OCI-LY7 (cell line): ENCODE measurements around the gene TXNRD1. TPM values are rescaled to one million over a fixed set of nuclear protein-coding genes. Genes with fewer than 3 reads are reported as not detected.

ENCODE experiments used
- BruUV-seq: library from RNA; stranded (reverse); fragments of 400-500 nt; replicated peaks from 2 replicates; lab custom pipeline; 2021; lab: Mats Ljungman, UMichigan
- CTCF ChIA-PET: fragments of 300-600 bp; sonication (Branson Sonifier 250); formaldehyde crosslinking; loops from one replicate; lab custom pipeline; 2022; ENCODE audit warnings: antibody characterized with exemption; ENCODE audit not compliant: unreplicated experiment; lab: Charles Lee
- POLR2A ChIA-PET: fragments of 300-600 bp; sonication (Branson Sonifier 250); formaldehyde crosslinking; loops from one replicate; lab custom pipeline; 2022; ENCODE audit warnings: antibody characterized with exemption; lab: Charles Lee
- DNase-seq: peaks from one replicate; pipeline ENCODE4 v3.0.0-alpha.2; 2015; ENCODE audit warnings: low spot score
- H2AFZ ChIP-seq: fragments of 200-600 bp; sonication (generic), shearing (Covaris generic); 2 replicates; pipeline ENCODE4 v1.6.1; 2014; ENCODE audit warnings: mild to moderate bottlenecking, antibody characterized with exemption, low read length, moderate library complexity
- H3K27ac ChIP-seq: fragments of 200-600 bp; sonication (generic); 2 replicates; pipeline ENCODE4 v1.5.1; 2014; ENCODE audit warnings: mixed run types, low read depth, mild to moderate bottlenecking, moderate library complexity, low read length, inconsistent platforms; ENCODE audit not compliant: poor library complexity, severe bottlenecking
- H3K36me3 ChIP-seq: fragments of 200-600 bp; sonication (generic); 2 replicates; pipeline ENCODE4 v1.6.1; 2014; ENCODE audit warnings: mild to moderate bottlenecking, antibody characterized with exemption, low read length, moderate library complexity, mixed read lengths; ENCODE audit not compliant: insufficient read depth
- H3K4me1 ChIP-seq: fragments of 200-600 bp; sonication (generic); 2 replicates; pipeline ENCODE4 v1.5.1; 2014; ENCODE audit warnings: mild to moderate bottlenecking, low read length; ENCODE audit not compliant: insufficient read depth, poor library complexity, severe bottlenecking
- H3K4me2 ChIP-seq: fragments of 200-600 bp; sonication (generic); 2 replicates; pipeline ENCODE4 v1.6.1; 2014; ENCODE audit warnings: mild to moderate bottlenecking, low read length
- H3K4me3 ChIP-seq: fragments of 200-600 bp; sonication (generic); 2 replicates; pipeline ENCODE4 v1.5.1; 2014; ENCODE audit warnings: mild to moderate bottlenecking, low read depth, low read length; ENCODE audit not compliant: poor library complexity, severe bottlenecking
- H3K79me2 ChIP-seq: fragments of 200-600 bp; sonication (generic); 2 replicates; pipeline ENCODE4 v1.6.1; 2016; ENCODE audit warnings: low read depth, mild to moderate bottlenecking, low read length, moderate library complexity, mixed read lengths; ENCODE audit not compliant: insufficient read depth
- H3K9me2 ChIP-seq: fragments of 200-600 bp; sonication (generic); 2 replicates; pipeline ENCODE4 v1.6.1; 2016; ENCODE audit warnings: mild to moderate bottlenecking, low read length, mixed read lengths; ENCODE audit not compliant: insufficient read depth
- H3K9me3 ChIP-seq: fragments of 200-600 bp; sonication (generic); 2 replicates; pipeline ENCODE4 v1.6.1; 2014; ENCODE audit warnings: mild to moderate bottlenecking, mixed run types, low read length, mixed read lengths
- H4K20me1 ChIP-seq: fragments of 200-600 bp; sonication (generic); 2 replicates; pipeline ENCODE4 v1.6.1; 2014; ENCODE audit warnings: mild to moderate bottlenecking, antibody characterized with exemption, low read length, moderate library complexity, mixed read lengths; ENCODE audit not compliant: insufficient read depth
- CTCF ChIP-seq: fragments of 200-600 bp; sonication (generic); conservative IDR thresholded peaks from 2 replicates; pipeline ENCODE4 v1.5.1; 2014; ENCODE audit warnings: mild to moderate bottlenecking, antibody characterized with exemption, low read length, moderate library complexity, mixed read lengths
- EZH2phosphoT487 ChIP-seq: fragments of 200-600 bp; sonication (generic); IDR thresholded peaks from 2 replicates; pipeline ENCODE4 v1.6.1; 2018; ENCODE audit warnings: low read depth, borderline replicate concordance, mild to moderate bottlenecking, mixed run types, antibody characterized with exemption, low read length, moderate library complexity, mixed read lengths
- intact Hi-C: fragments of 100-400 bp; cut with micrococcal nuclease; formaldehyde crosslinking; loops from one replicate; pipeline ENCODE4 v1.10.0; 2022; ENCODE audit not compliant: unreplicated experiment
- total RNA-seq, 2 experiments: library from RNA; depleted of rRNA in 1 of 2; stranded (reverse); fragments of >200 nt in 1 of 2; shearing (Covaris generic) in 1 of 2; gene quantifications; 2 replicates each; pipeline ENCODE4 v1.2.3, GENCODE V29; 2014 to 2022

The TXNRD1 gene
- total RNA-seq, 2 experiments from 2014 or later: 117 to 132 TPM

GRCh38 chr12:104290320-104290719 lies 74.7 kb downstream of the TXNRD1 start:
- ChIA-PET POLR2A (interaction anchor here (1.0 to 1.5 kb wide), 3 partner anchors 10 to 16 kb away, joined by 4 to 5 read pairs (median 5); no protein-coding TSS in a partner anchor), CTCF (no interaction called here)
- Histone ChIP-seq H3K27ac (no peak overlapping the region), H3K9me2 (no peaks in the 10 kb centered on the region), H3K36me3 (peaks cover 61% of the 10 kb centered on the region), H2AFZ (no peak overlapping the region), H4K20me1 (peaks cover 28% of the 10 kb centered on the region), H3K4me3 (peak overlapping the region; percentile 15), H3K79me2 (peaks cover 77% of the 10 kb centered on the region), H3K4me1 (peaks cover 22% of the 10 kb centered on the region), H3K4me2 (peak overlapping the region; percentile 100; the same call in 1 of the 2 replicates), H3K9me3 (no peaks in the 10 kb centered on the region)
- TF ChIP-seq EZH2phosphoT487: no peak
- TF ChIP-seq CTCF: no peak
- intact Hi-C loops: no loop called here
- no peak for DNase-seq
- no TSS peak for BruUV-seq

GRCh38 chr12:104290855-104291254 lies 75.3 kb downstream of the TXNRD1 start:
- Histone ChIP-seq H3K27ac (no peak overlapping the region), H3K4me2 (no peak overlapping the region), H3K4me3 (no peak overlapping the region), H3K4me1 (peaks cover 17% of the 10 kb centered on the region), H3K9me3 (no peaks in the 10 kb centered on the region), H3K79me2 (peaks cover 83% of the 10 kb centered on the region), H3K36me3 (peaks cover 67% of the 10 kb centered on the region), H3K9me2 (no peaks in the 10 kb centered on the region), H4K20me1 (peaks cover 33% of the 10 kb centered on the region), H2AFZ (no peak overlapping the region)
- TF ChIP-seq CTCF (no peak), EZH2phosphoT487 (no peak)
- ChIA-PET POLR2A (interaction anchor here (1.0 to 1.4 kb wide), 2 partner anchors 15 to 20 kb away, joined by 4 read pairs; no protein-coding TSS in a partner anchor), CTCF (no interaction called here)
- BruUV-seq: no TSS peak
- intact Hi-C loops: no loop called here
- no peak for DNase-seq

- H3K9me3 ChIP-seq: no peaks in the 10 kb centered on the region
- no TSS peak for BruUV-seq
- H2AFZ ChIP-seq: no peak overlapping the region
- TF ChIP-seq CTCF: no peak
- no peak for TF ChIP-seq EZH2phosphoT487
- ChIA-PET CTCF (no interaction called here), POLR2A (interaction anchor here (0.6 to 1.4 kb wide), 9 partner anchors 12 to 397 kb away, joined by 3 to 10 read pairs (median 4); partner anchors contain the start of gene EID3)
- H3K36me3 ChIP-seq: peaks cover 78% of the 10 kb centered on the region
- no peak overlapping the region for H3K4me2 ChIP-seq
- DNase-seq: no peak
- no peak overlapping the region for H3K27ac ChIP-seq
- H3K4me3 ChIP-seq: no peak overlapping the region
- intact Hi-C loops: no loop called here
- peaks cover 8% of the 10 kb centered on the region for H3K4me1 ChIP-seq
- H3K9me2 ChIP-seq: no peaks in the 10 kb centered on the region
- H3K79me2 ChIP-seq: peaks cover 92% of the 10 kb centered on the region
- H4K20me1 ChIP-seq: peaks cover 33% of the 10 kb centered on the region
Observed at GRCh38 chr12:104291867-104292524, 76.4 kb downstream of the TXNRD1 start.
